Stimulated activated CD4-positive, alpha-beta T cell treated with anti-CD3 and anti-CD28 coated beads, Interleukin-1b, Interleukin-23, amount 100 ng/mL, for 48 hours (primary cell): ENCODE data around the gene MAGI2.
"Not testable (repeated sequence)": the region's sequence is repeated elsewhere in the genome, so short reads cannot be mapped to it uniquely, and the experiment has no call there.

ENCODE experiments used
- DNase-seq: peaks from one replicate; pipeline ENCODE4 v3.0.0-alpha.2; 2020

The MAGI2 gene

GRCh38 chr7:79132844-79133451 lies 320.5 kb downstream of the MAGI2 start:
- DNase-seq = no peak

- no peak for DNase-seq
Measured at GRCh38 chr7:79130715-79131114, 322.8 kb downstream of the MAGI2 start.

GRCh38 chr7:79124331-79124730 lies 329.1 kb downstream of the MAGI2 start:
- DNase-seq = no peak

- no peak for DNase-seq
Measured at GRCh38 chr7:79118143-79118542, 335.3 kb downstream of the MAGI2 start.

- DNase-seq = no peak
Measured at GRCh38 chr7:79096361-79096805, 357.1 kb downstream of the MAGI2 start.

GRCh38 chr7:79093421-79093820 lies 360.0 kb downstream of the MAGI2 start:
- DNase-seq = no peak

- DNase-seq = no peak
Measured at GRCh38 chr7:79091661-79092060, 361.8 kb downstream of the MAGI2 start.

GRCh38 chr7:79091011-79091410 lies 362.5 kb downstream of the MAGI2 start:
- no peak for DNase-seq

- DNase-seq = no peak
Measured at GRCh38 chr7:79090543-79090942, 362.9 kb downstream of the MAGI2 start.

GRCh38 chr7:79084423-79084822 lies 369.0 kb downstream of the MAGI2 start:
- DNase-seq = no peak

GRCh38 chr7:79079919-79080554 lies 373.4 kb downstream of the MAGI2 start:
- no peak for DNase-seq

GRCh38 chr7:79078273-79078672 lies 375.2 kb downstream of the MAGI2 start:
- no peak for DNase-seq

GRCh38 chr7:79071187-79071586 lies 382.3 kb downstream of the MAGI2 start:
- not testable (repeated sequence) for DNase-seq

- no peak for DNase-seq
Measured at GRCh38 chr7:79064187-79064823, 389.2 kb downstream of the MAGI2 start.

- no peak for DNase-seq
Measured at GRCh38 chr7:79063019-79063698, 390.3 kb downstream of the MAGI2 start.

- no peak for DNase-seq
Measured at GRCh38 chr7:79060498-79060897, 393.0 kb downstream of the MAGI2 start.

- no peak for DNase-seq
Measured at GRCh38 chr7:79055722-79056415, 397.6 kb downstream of the MAGI2 start.

GRCh38 chr7:79051915-79052314 lies 401.6 kb downstream of the MAGI2 start:
- DNase-seq = no peak

- DNase-seq = no peak
Measured at GRCh38 chr7:79050603-79051002, 402.9 kb downstream of the MAGI2 start.

- no peak for DNase-seq
Measured at GRCh38 chr7:79046061-79046460, 407.4 kb downstream of the MAGI2 start.

- DNase-seq = no peak
Measured at GRCh38 chr7:79037001-79037400, 416.5 kb downstream of the MAGI2 start.

GRCh38 chr7:79036356-79036755 lies 417.1 kb downstream of the MAGI2 start:
- DNase-seq = no peak

- DNase-seq = no peak
Measured at GRCh38 chr7:79035858-79036257, 417.6 kb downstream of the MAGI2 start.
